Measurements from ENCODE around the gene CSF1R. TPM values are rescaled to one million over a fixed set of nuclear protein-coding genes. Genes with fewer than 3 reads are reported as not detected.

CSF1R gene
- total and polyA plus RNA-seq, 4 donors = 5.4 to 46.2 (median 22.1) TPM

DNA sequence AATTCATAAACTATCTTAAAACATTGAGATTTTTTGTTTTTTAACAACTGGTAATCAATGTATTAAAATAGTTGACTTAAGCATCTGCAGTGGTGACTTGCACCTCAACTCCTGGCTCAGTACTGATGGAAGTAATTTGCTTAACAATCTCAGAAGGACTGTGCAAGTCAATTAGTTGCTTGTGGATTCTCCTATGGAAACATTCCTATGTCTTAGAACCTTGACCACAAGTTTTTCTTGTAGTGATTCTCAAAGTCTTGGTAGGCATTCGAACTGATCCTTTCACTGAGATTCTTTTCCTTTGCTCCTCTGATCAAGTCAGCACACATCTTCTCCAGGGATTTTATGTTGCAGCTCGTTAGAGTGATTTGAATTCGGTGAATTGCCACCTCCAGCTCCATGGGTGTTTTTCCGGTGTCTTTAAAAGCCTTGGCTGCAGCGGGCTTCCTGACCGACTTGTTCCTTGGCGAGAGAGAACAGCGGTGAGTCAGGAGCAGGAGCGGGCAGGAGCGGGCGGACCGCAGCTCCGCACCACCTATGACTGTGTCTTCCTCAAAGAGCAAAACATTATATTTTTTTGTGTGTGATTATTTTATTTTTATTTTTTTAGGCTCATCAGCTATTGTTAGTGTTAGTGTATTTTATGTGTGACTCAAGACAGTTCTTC is 64.7 kb downstream of the CSF1R start:
- Histone ChIP-seq H3K36me3 (ENCODE audit: control insufficient read depth in 4 of 4, insufficient read depth in 3 of 4, low read depth in 1 of 4, low read length in 3 of 4) (peaks cover 15 to 61% (median 52%) of the 10 kb centered on the region in 4 donors), H3K4me3 (ENCODE audit: low read depth in 1 of 3, low read length in 3 of 3) (no peak overlapping the region), H3K27me3 (ENCODE audit: control insufficient read depth in 4 of 4, insufficient read depth in 4 of 4, low read length in 3 of 4) (no peaks in the 10 kb centered on the region), H3K9me3 (ENCODE audit: control insufficient read depth in 4 of 4, low read length in 3 of 4) (no peaks in the 10 kb centered on the region), H3K9ac (ENCODE audit: low read depth in 1 of 2, low read length in 2 of 2) (no peak overlapping the region), H3K4me1 (ENCODE audit: control insufficient read depth in 4 of 4, insufficient read depth in 4 of 4, low read length in 3 of 4) (no peaks in the 10 kb centered on the region), H3K27ac (ENCODE audit: low read depth in 1 of 2, low read length in 2 of 2) (no peak overlapping the region)
- TF ChIP-seq RAD21 (IDR thresholded peaks at IDR 0.05) = no peak
- TF ChIP-seq NR2F2 (IDR thresholded peaks at IDR 0.05) = no peak
- no peak for TF ChIP-seq YY1 (IDR thresholded peaks at IDR 0.05)
- TF ChIP-seq, protein P1, sequence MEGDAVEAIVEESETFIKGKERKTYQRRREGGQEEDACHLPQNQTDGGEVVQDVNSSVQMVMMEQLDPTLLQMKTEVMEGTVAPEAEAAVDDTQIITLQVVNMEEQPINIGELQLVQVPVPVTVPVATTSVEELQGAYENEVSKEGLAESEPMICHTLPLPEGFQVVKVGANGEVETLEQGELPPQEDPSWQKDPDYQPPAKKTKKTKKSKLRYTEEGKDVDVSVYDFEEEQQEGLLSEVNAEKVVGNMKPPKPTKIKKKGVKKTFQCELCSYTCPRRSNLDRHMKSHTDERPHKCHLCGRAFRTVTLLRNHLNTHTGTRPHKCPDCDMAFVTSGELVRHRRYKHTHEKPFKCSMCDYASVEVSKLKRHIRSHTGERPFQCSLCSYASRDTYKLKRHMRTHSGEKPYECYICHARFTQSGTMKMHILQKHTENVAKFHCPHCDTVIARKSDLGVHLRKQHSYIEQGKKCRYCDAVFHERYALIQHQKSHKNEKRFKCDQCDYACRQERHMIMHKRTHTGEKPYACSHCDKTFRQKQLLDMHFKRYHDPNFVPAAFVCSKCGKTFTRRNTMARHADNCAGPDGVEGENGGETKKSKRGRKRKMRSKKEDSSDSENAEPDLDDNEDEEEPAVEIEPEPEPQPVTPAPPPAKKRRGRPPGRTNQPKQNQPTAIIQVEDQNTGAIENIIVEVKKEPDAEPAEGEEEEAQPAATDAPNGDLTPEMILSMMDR (IDR thresholded peaks at IDR 0.05; ENCODE audit: low read depth, low read length, missing input control) = no peak
- TF ChIP-seq, protein P2, sequence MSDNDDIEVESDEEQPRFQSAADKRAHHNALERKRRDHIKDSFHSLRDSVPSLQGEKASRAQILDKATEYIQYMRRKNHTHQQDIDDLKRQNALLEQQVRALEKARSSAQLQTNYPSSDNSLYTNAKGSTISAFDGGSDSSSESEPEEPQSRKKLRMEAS (IDR thresholded peaks at IDR 0.05) = no peak
- no peak for TF ChIP-seq FOXA1 (IDR thresholded peaks at IDR 0.05)
- TF ChIP-seq FOXA2 (IDR thresholded peaks at IDR 0.05) = no peak
- no peak for TF ChIP-seq RXRA (IDR thresholded peaks at IDR 0.05)
- no peak for TF ChIP-seq EGR1 (IDR thresholded peaks at IDR 0.05; ENCODE audit: low read depth in 2 of 2)
- TF ChIP-seq, protein P3, sequence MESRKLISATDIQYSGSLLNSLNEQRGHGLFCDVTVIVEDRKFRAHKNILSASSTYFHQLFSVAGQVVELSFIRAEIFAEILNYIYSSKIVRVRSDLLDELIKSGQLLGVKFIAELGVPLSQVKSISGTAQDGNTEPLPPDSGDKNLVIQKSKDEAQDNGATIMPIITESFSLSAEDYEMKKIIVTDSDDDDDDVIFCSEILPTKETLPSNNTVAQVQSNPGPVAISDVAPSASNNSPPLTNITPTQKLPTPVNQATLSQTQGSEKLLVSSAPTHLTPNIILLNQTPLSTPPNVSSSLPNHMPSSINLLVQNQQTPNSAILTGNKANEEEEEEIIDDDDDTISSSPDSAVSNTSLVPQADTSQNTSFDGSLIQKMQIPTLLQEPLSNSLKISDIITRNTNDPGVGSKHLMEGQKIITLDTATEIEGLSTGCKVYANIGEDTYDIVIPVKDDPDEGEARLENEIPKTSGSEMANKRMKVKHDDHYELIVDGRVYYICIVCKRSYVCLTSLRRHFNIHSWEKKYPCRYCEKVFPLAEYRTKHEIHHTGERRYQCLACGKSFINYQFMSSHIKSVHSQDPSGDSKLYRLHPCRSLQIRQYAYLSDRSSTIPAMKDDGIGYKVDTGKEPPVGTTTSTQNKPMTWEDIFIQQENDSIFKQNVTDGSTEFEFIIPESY (IDR thresholded peaks at IDR 0.05) = no peak
- TF ChIP-seq JUND (IDR thresholded peaks at IDR 0.05) = no peak
- TF ChIP-seq SP1 (IDR thresholded peaks at IDR 0.05) = no peak
- TF ChIP-seq GABPA (IDR thresholded peaks at IDR 0.05 in 1 of 2, conservative IDR thresholded peaks at IDR 0.05 in 1 of 2) = no peak
- TF ChIP-seq TAF1 (conservative IDR thresholded peaks at IDR 0.05) = no peak
- no peak for TF ChIP-seq HNF4A (conservative IDR thresholded peaks at IDR 0.05)
- TF ChIP-seq HNF4G (IDR thresholded peaks at IDR 0.05) = no peak
- TF ChIP-seq, protein P4, sequence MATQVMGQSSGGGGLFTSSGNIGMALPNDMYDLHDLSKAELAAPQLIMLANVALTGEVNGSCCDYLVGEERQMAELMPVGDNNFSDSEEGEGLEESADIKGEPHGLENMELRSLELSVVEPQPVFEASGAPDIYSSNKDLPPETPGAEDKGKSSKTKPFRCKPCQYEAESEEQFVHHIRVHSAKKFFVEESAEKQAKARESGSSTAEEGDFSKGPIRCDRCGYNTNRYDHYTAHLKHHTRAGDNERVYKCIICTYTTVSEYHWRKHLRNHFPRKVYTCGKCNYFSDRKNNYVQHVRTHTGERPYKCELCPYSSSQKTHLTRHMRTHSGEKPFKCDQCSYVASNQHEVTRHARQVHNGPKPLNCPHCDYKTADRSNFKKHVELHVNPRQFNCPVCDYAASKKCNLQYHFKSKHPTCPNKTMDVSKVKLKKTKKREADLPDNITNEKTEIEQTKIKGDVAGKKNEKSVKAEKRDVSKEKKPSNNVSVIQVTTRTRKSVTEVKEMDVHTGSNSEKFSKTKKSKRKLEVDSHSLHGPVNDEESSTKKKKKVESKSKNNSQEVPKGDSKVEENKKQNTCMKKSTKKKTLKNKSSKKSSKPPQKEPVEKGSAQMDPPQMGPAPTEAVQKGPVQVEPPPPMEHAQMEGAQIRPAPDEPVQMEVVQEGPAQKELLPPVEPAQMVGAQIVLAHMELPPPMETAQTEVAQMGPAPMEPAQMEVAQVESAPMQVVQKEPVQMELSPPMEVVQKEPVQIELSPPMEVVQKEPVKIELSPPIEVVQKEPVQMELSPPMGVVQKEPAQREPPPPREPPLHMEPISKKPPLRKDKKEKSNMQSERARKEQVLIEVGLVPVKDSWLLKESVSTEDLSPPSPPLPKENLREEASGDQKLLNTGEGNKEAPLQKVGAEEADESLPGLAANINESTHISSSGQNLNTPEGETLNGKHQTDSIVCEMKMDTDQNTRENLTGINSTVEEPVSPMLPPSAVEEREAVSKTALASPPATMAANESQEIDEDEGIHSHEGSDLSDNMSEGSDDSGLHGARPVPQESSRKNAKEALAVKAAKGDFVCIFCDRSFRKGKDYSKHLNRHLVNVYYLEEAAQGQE (IDR thresholded peaks at IDR 0.05) = no peak
- 89% methylated on average over 13 of the region's 13 CpGs for WGBS
- no peak for DNase-seq (ENCODE audit: low spot score)
